Stimulated activated CD4-positive, alpha-beta T cell treated with anti-CD3 and anti-CD28 coated beads, Interleukin-12 subunit alpha, Interleukin-12 subunit beta, amount 100 ng/mL, for 48 hours (primary cell): ENCODE results near the gene MNAT1.
"Not testable (repeated sequence)": the region's sequence is repeated elsewhere in the genome, so short reads cannot be mapped to it uniquely, and the experiment has no call there.

Experiments
- DNase-seq, 3 donors: peaks; one replicate each; pipeline ENCODE4 v3.0.0-alpha.2; 2020; ENCODE audit warnings: low read depth in 2 of 3, low spot score in 1 of 3

MNAT1 gene

DNA sequence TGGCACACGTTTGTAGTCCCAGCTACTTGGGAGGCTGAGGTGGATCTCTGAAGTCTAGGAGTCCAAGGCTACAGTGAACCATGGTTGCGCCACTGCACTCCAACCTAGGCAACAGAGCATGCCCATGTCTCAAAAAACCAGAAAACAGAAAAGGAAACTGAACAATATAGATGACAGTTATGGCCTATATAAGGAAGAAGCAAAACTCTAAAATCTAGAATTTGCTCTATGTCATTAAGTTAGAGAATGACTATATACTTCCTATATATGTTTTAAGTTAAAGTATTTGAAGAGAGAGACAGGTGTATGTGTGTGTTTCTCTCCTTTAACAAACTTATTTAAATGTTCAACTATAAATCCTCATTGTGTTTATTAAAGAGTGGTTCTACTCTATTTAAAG lies 65.8 kb downstream of the MNAT1 start:
- no peak for DNase-seq

- DNase-seq = no peak
These were observed 69.3 kb downstream of the MNAT1 start for GRCh38 chr14:60803871-60804270.

DNA sequence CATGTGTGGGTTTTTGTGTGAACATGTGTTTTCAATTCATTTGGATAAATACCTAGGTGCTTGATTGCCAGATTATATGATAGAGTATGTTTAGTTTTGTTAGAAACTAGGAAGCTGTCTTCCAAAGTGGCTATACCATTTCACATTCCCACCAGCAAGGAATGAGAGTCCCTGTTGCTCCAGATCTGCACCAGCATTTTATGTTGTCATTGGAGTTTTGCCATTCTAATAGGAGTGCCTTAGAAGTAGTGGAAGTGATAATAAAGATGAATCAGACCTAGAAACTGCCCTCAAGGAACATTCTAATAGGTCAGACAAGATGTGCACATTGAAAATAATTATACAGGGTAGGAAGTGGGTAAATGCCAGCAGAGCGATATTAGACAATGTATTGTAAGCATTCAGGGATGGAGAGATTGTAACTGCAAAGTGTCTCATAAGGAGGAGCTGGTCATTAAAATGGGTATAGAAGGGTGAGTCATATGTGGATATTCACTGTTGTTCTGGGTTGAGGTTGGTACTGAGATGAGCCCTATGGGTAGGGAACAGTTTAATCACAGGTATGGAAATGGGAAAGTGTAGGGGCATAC lies 71.4 kb downstream of the MNAT1 start:
- DNase-seq = peak in 1 of 3 donors; percentile 1

GRCh38 chr14:60807247-60807646 lies 72.7 kb downstream of the MNAT1 start:
- no peak for DNase-seq

- DNase-seq = no peak
These were observed 73.4 kb downstream of the MNAT1 start for GRCh38 chr14:60807971-60808370.

DNA sequence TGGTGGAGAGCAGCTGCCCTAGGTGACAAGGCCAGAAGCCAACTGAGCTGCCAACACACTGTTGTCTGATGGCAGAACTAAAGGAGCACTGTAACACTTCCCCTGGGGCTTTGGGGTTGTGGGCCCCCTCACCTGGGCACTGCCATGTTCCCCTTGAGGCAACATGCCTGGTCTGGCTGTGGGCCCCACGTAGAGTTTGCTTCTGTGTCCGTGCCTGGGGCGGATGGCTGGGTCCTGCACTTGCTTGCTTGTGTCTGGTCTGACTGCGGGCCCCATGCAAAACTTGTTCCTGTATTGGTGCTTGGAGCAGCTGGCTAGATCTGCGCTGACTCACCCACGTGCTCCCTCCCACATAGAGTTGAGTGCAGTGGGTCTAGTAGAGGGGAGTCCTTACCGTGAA lies 78.4 kb downstream of the MNAT1 start:
- no peak for DNase-seq

- DNase-seq = no peak
These were observed 80.8 kb downstream of the MNAT1 start for GRCh38 chr14:60815371-60815770.

DNA sequence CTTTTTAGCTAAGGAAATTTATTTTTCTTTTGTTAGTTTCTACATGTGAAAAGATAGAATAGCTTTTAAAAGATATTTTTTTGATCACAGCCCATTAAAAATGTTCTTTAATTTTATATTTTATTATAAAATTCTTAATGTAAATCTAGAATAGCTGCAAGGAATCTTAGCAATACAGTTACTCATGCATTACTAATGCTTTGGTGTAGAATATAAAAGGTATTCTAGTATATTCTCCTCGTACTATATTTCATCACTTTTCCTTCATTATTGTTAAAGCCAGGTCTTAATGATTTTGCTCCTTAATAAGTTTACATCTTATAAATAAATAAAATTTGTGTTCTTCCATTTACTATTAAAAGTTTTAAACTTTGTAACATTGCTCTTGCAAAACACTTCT lies 82.6 kb downstream of the MNAT1 start:
- no peak for DNase-seq

DNA sequence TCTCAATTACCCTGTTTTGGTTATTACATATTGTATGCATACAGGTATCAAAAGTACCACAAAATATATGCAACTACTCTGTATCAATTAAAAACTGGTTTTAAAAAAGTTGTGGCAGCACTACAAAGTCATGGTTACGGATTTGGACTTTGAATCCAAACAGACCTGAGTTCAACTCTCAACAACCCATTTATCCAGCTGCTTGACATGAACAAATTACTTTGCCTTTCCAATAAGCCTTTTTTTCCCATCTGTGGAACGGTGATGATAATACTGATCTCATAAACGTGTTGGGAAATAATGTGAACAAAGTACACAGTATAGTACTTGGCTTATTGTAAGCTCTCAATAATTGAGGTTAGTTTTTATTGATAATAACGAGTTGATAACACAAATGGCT lies 85.0 kb downstream of the MNAT1 start:
- no peak for DNase-seq

DNA sequence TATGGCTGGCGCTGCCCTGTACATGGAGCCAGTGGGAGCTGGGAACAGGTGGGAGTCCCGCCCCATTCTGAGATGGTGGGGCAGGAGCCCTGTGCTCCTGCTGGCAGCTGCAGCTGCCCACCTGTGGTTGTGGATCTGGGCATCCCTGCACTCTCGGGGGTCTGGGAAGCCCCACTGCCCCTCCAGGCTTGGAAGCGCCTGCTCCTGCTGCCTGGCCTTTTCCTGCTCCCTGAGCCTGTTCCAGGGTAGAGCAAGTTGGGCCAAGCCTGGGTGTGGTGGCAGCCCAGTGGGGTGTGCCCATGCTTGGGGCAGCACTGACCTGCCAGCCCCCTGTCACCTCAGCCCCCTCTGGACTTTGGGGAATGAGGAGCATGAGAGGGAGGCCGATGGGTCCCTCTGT lies 104.0 kb downstream of the MNAT1 start:
- no peak for DNase-seq

GRCh38 chr14:60839057-60839456 lies 104.5 kb downstream of the MNAT1 start:
- DNase-seq = no peak

GRCh38 chr14:60839657-60840056 lies 105.1 kb downstream of the MNAT1 start:
- no peak for DNase-seq

- DNase-seq = no peak
These were observed 105.8 kb downstream of the MNAT1 start for GRCh38 chr14:60840313-60840712.

DNA sequence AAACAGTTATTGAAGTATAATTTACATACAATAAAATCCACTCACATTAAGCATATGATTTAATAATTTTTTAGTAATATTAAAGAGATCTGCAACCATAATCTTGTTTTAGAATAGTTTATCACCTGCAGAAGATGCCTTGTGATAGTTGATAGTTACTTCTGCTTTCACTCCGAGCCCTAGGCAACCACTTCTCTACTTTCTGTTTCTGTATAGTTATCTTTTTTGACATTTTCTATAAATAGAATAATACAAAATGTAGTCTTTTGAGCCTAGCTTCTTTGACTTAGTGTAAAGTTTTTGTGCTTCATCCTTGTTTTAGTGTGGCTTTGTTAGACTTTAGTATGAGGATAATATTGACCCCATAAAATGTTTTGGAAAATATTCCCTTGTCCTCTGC lies 111.0 kb downstream of the MNAT1 start:
- no peak for DNase-seq

- no peak for DNase-seq
These were observed 113.5 kb downstream of the MNAT1 start for GRCh38 chr14:60848066-60848465.

DNA sequence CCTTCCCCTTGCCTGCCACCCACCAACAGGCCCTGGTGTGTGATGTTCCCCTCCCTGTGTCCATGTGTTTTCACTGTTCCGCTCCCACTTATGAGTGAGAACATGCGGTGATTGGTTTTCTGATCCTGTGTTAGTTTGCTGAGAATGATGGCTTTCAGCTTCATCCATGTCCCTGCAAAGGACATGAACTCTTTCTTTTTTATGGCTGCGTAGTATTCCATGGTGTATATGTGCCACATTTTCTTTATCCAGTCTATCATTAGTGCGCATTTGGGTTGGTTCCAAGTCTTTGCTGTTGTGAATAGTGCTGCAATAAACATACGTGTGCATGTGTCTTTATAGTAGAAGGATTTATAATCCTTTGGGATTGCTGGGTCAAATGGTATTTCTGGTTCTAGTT lies 117.1 kb downstream of the MNAT1 start:
- DNase-seq = not testable (repeated sequence)

DNA sequence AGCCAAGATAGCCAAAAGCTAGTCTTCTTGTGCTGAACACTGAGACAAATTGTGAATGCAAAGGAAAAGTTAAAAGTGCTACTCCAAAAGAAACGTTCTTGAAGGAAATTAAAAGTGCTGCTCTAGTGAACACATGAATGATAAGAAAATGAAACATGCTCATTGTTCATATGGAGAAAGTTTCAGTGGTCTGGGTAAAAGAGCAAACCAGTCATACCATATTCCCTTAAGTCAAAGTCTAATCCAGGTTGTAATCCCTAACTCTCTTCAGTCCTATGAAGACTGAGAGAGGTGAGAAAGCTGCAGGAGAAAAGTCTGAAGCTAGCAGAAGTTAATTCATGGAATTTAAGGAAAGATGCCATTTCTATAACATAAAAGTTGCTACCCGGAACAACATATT lies 121.5 kb downstream of the MNAT1 start:
- DNase-seq = no peak

DNA sequence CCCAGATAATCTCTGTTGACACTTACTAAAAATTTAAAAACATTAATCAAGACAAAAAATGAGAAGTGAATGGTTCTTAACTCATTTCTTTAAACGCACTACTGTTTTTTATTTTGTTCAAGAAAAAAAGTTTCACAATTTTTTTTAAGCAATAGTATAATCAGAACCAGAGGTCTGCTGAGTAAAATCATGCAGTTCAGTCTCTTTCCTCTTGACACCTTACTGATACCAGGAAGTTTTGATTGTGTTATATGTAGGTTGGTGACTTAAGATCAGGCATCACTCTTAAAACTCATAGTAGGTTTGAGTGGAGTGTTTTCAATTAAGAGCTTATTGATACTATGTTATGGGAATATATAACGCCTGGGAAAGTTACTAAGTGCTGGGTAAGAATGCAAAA lies 125.0 kb downstream of the MNAT1 start:
- DNase-seq = no peak

DNA sequence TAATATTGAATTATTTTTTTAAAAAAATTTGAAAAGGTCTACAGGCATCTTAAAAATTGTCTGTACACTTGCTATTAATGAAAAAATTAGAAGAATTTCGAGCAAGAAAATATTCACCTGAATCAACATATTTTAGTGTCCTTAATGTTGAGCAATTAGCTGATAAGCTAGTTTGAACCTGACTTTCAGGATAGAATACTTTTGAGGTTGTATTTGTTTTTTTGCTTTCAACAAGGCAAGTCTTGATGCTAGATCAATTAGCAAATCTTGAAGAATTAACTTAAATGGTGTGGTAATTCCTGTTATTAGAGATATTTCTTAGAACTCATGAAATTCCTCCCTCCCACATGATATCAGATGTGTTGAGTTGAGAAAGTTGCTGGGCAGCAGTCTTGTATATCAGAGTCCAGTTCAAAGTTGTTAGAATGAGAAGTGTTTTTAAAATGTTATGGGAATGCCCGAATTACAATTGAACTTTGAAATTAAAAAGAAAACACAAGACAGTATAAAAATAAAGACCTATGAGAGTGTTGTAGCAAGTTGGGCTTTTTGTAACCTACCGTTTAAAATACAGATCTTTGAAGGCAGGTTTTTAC lies 127.1 kb downstream of the MNAT1 start:
- no peak for DNase-seq

- DNase-seq = no peak
These were observed 127.7 kb downstream of the MNAT1 start for GRCh38 chr14:60862283-60862682.

GRCh38 chr14:60863249-60863648 lies 128.7 kb downstream of the MNAT1 start:
- DNase-seq = no peak

- DNase-seq = no peak
These were observed 131.0 kb downstream of the MNAT1 start for GRCh38 chr14:60865378-60866127.
